Caco-2 (cell line): ENCODE results near the gene HCN1. TPM values are rescaled to one million over a fixed set of nuclear protein-coding genes. Genes with fewer than 3 reads are reported as not detected.

Source experiments
- BruUV-seq: library from RNA; stranded (reverse); fragments of 400-500 nt; replicated peaks from 2 replicates; lab custom pipeline; 2021; lab: Mats Ljungman, UMichigan
- CTCF ChIA-PET: fragments of 300-600 bp; sonication (Branson Sonifier 250); formaldehyde crosslinking; loops from one replicate; lab custom pipeline; 2022; ENCODE audit warnings: antibody characterized with exemption; lab: Charles Lee
- POLR2A ChIA-PET: fragments of 300-600 bp; sonication (Branson Sonifier 250); formaldehyde crosslinking; loops from one replicate; lab custom pipeline; 2022; ENCODE audit warnings: antibody characterized with exemption; lab: Charles Lee
- DNase-seq, 2 experiments: peaks; one replicate each; pipeline versions ENCODE4 v3.0.0 to v3.0.0-alpha.2; 2020 to 2022
- H3K27me3 ChIP-seq: replicated peaks from 2 replicates; pipeline ENCODE4 v1.6.0; 2011; ENCODE audit warnings: low read length; ENCODE audit not compliant: control insufficient read depth, insufficient read depth
- H3K36me3 ChIP-seq: 2 replicates; pipeline ENCODE4 v1.5.1; 2011; ENCODE audit warnings: low read length; ENCODE audit not compliant: control insufficient read depth, insufficient read depth
- H3K4me1 ChIP-seq: fragments of 250-450 bp; sonication (Bioruptor Pico); 2 replicates; pipeline ENCODE4 v1.5.1; 2020; ENCODE audit warnings: mild to moderate bottlenecking
- H3K4me3 ChIP-seq: 2 replicates; pipeline ENCODE4 v1.5.1; 2011; ENCODE audit warnings: low read depth, mild to moderate bottlenecking, control low read depth, low read length
- H3K9me3 ChIP-seq: fragments of 250-450 bp; sonication (Bioruptor Pico); 2 replicates; pipeline ENCODE4 v1.5.1; 2020; ENCODE audit warnings: mild to moderate bottlenecking, moderate library complexity
- H3K27ac Mint-ChIP-seq: one replicate; pipeline ENCODE4 v1.8.0; 2022; ENCODE audit warnings: mixed read lengths; ENCODE audit not compliant: unreplicated experiment
- H3K27me3 Mint-ChIP-seq: one replicate; pipeline ENCODE4 v1.8.0; 2022; ENCODE audit warnings: mixed read lengths; ENCODE audit not compliant: insufficient read depth, unreplicated experiment
- H3K36me3 Mint-ChIP-seq: one replicate; pipeline ENCODE4 v1.8.0; 2022; ENCODE audit warnings: mild to moderate bottlenecking, mixed read lengths; ENCODE audit not compliant: insufficient read depth, unreplicated experiment
- H3K4me1 Mint-ChIP-seq: one replicate; pipeline ENCODE4 v1.8.0; 2022; ENCODE audit warnings: low read depth, mixed read lengths; ENCODE audit not compliant: unreplicated experiment
- H3K4me3 Mint-ChIP-seq: one replicate; pipeline ENCODE4 v1.8.0; 2022; ENCODE audit warnings: mild to moderate bottlenecking, moderate library complexity, mixed read lengths; ENCODE audit not compliant: unreplicated experiment
- H3K9me3 Mint-ChIP-seq: one replicate; pipeline ENCODE4 v1.8.0; 2022; ENCODE audit warnings: mixed read lengths; ENCODE audit not compliant: unreplicated experiment
- intact Hi-C: fragments of 100-400 bp; cut with micrococcal nuclease; formaldehyde crosslinking; loops from one replicate; pipeline ENCODE4 v1.10.0; 2022; ENCODE audit not compliant: unreplicated experiment
- total RNA-seq: library from RNA; stranded (reverse); gene quantifications from 2 replicates; pipeline ENCODE4 v1.2.3, GENCODE V29; 2022
- TF ChIP-seq, protein P1 (sequence below), 2 experiments: fragments of 200-600 bp in 1 of 2; IDR thresholded peaks; 1 replicate in 1 of 2; 2 replicates in 1 of 2; pipeline versions ENCODE4 v1.5.1 to v1.8.0; 2011 to 2022; ENCODE audit warnings: antibody characterized with exemption in 1 of 2, control low read depth in 1 of 2, inconsistent platforms in 1 of 2, low read depth in 1 of 2, low read length in 1 of 2, mild to moderate bottlenecking in 1 of 2, moderate library complexity in 1 of 2; ENCODE audit not compliant: insufficient read depth in 1 of 2, severe bottlenecking in 1 of 2, unreplicated experiment in 1 of 2

Gene HCN1
- total RNA-seq, 1 experiment from 2014 or later, result not detected

GRCh38 chr5:45694971-45695803, 993 bp downstream of the HCN1 start:
- no peaks in the 10 kb centered on the region for H3K36me3 ChIP-seq
- no peak overlapping the region for H3K4me3 Mint-ChIP-seq
- CTCF ChIA-PET, result no interaction called here

GRCh38 chr5:45694255-45694814, 1.8 kb downstream of the HCN1 start:
- no peaks in the 10 kb centered on the region for H3K9me3 ChIP-seq
- no peaks in the 10 kb centered on the region for H3K9me3 Mint-ChIP-seq
- no peaks in the 10 kb centered on the region for H3K36me3 ChIP-seq
- no peaks in the 10 kb centered on the region for H3K27me3 Mint-ChIP-seq
- no peak overlapping the region for H3K4me3 Mint-ChIP-seq
- no peak for DNase-seq
- no peaks in the 10 kb centered on the region for H3K27me3 ChIP-seq
- H3K27ac Mint-ChIP-seq, result no peak overlapping the region
- TF ChIP-seq, protein P1, sequence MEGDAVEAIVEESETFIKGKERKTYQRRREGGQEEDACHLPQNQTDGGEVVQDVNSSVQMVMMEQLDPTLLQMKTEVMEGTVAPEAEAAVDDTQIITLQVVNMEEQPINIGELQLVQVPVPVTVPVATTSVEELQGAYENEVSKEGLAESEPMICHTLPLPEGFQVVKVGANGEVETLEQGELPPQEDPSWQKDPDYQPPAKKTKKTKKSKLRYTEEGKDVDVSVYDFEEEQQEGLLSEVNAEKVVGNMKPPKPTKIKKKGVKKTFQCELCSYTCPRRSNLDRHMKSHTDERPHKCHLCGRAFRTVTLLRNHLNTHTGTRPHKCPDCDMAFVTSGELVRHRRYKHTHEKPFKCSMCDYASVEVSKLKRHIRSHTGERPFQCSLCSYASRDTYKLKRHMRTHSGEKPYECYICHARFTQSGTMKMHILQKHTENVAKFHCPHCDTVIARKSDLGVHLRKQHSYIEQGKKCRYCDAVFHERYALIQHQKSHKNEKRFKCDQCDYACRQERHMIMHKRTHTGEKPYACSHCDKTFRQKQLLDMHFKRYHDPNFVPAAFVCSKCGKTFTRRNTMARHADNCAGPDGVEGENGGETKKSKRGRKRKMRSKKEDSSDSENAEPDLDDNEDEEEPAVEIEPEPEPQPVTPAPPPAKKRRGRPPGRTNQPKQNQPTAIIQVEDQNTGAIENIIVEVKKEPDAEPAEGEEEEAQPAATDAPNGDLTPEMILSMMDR (IDR thresholded peaks at IDR 0.05; ENCODE audit: insufficient read depth in 1 of 2, low read depth in 1 of 2, low read length in 1 of 2, severe bottlenecking in 1 of 2, unreplicated experiment in 1 of 2), result no peak
- H3K36me3 Mint-ChIP-seq, result no peaks in the 10 kb centered on the region
- BruUV-seq, result no TSS peak
- CTCF ChIA-PET, result no interaction called here
- H3K4me3 ChIP-seq, result no peak overlapping the region
- POLR2A ChIA-PET, result no interaction called here
- H3K4me1 ChIP-seq, result no peaks in the 10 kb centered on the region
- no peaks in the 10 kb centered on the region for H3K4me1 Mint-ChIP-seq
- intact Hi-C loops, result no loop called here

More at GRCh38 chr5:45694971-45695803, 993 bp downstream of the HCN1 start:
- intact Hi-C loops, result no loop called here
- H3K27me3 ChIP-seq, result no peaks in the 10 kb centered on the region
- Mint-ChIP-seq H3K27ac (no peak overlapping the region), H3K4me1 (no peaks in the 10 kb centered on the region), H3K36me3 (no peaks in the 10 kb centered on the region), H3K27me3 (no peaks in the 10 kb centered on the region), H3K9me3 (no peaks in the 10 kb centered on the region)
- TF ChIP-seq, protein P1 (IDR thresholded peaks at IDR 0.05; ENCODE audit: insufficient read depth in 1 of 2, low read depth in 1 of 2, low read length in 1 of 2, severe bottlenecking in 1 of 2, unreplicated experiment in 1 of 2), result no peak
- no peaks in the 10 kb centered on the region for H3K4me1 ChIP-seq
- POLR2A ChIA-PET, result no interaction called here
- H3K9me3 ChIP-seq, result no peaks in the 10 kb centered on the region
- no TSS peak for BruUV-seq
- no peak overlapping the region for H3K4me3 ChIP-seq
- no peak for DNase-seq

DNA sequence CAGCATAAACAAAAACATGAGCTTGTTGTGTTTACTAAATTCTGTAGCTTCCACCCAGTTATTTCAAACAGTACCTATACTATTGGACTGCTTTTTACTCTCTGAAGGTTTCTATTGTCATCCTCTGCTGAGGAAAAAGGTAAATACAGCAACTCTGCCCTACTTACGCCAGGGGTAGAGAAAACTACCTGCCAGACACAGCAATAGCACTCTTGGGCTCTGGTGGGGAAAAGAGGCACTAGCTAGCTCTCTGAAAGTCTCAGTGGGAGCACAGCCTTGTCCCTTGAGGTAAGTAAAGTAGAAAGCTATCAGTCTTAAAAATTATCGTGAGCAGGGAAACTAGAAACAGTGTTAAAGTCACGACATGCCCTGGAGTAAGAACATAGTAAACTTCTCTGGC, 3.7 kb downstream of the HCN1 start:
- H3K9me3 Mint-ChIP-seq, result no peaks in the 10 kb centered on the region
- no TSS peak for BruUV-seq
- intact Hi-C loops, result no loop called here
- Histone ChIP-seq H3K27me3 (no peaks in the 10 kb centered on the region), H3K36me3 (no peaks in the 10 kb centered on the region), H3K4me3 (no peak overlapping the region), H3K4me1 (no peaks in the 10 kb centered on the region), H3K9me3 (no peaks in the 10 kb centered on the region)
- H3K36me3 Mint-ChIP-seq, result no peaks in the 10 kb centered on the region
- DNase-seq, result no peak
- POLR2A ChIA-PET, result no interaction called here
- no peaks in the 10 kb centered on the region for H3K27me3 Mint-ChIP-seq
- no peak overlapping the region for H3K4me3 Mint-ChIP-seq
- H3K4me1 Mint-ChIP-seq, result no peaks in the 10 kb centered on the region
- H3K27ac Mint-ChIP-seq, result no peak overlapping the region
- TF ChIP-seq, protein P1 (IDR thresholded peaks at IDR 0.05; ENCODE audit: insufficient read depth in 1 of 2, low read depth in 1 of 2, low read length in 1 of 2, severe bottlenecking in 1 of 2, unreplicated experiment in 1 of 2), result no peak
- CTCF ChIA-PET, result no interaction called here
